DND-41 (cell line): Measurements from ENCODE around the gene KCTD11.

Experiments
- ATAC-seq: fragments of 200-7000 bp; cut with Tn5 transposase; 3 replicates; pipeline ENCODE4 v1.9.1; 2021; ENCODE audit warnings: low read depth; ENCODE audit not compliant: insufficient read depth
- DNase-seq: peaks from one replicate; pipeline ENCODE4 v3.0.0-alpha.2; 2020
- H2AFZ ChIP-seq: 2 replicates; pipeline ENCODE4 v1.6.0; 2012; ENCODE audit warnings: low read depth, low read length
- H3K27ac ChIP-seq: 2 replicates; pipeline ENCODE4 v1.5.1; 2012; ENCODE audit warnings: low read length, inconsistent platforms
- H3K27me3 ChIP-seq: fragments of 200-600 bp; sonication (generic); 2 replicates; pipeline ENCODE4 v1.6.0; 2012; ENCODE audit warnings: low read length, mild to moderate bottlenecking, inconsistent platforms; ENCODE audit not compliant: insufficient read depth, poor library complexity
- H3K36me3 ChIP-seq: 2 replicates; pipeline ENCODE4 v1.5.1; 2012; ENCODE audit warnings: low read length, inconsistent platforms; ENCODE audit not compliant: insufficient read depth
- H3K4me1 ChIP-seq: 2 replicates; pipeline ENCODE4 v1.5.1; 2012; ENCODE audit warnings: mild to moderate bottlenecking, low read length; ENCODE audit not compliant: insufficient read depth
- H3K4me2 ChIP-seq: 2 replicates; pipeline ENCODE4 v1.6.0; 2012; ENCODE audit warnings: mild to moderate bottlenecking, moderate library complexity, low read length, inconsistent platforms; ENCODE audit not compliant: insufficient read depth
- H3K4me3 ChIP-seq, 2 experiments: fragments of 200-600 bp in 1 of 2; shearing (Covaris generic) in 1 of 2; 2 replicates each; pipeline ENCODE4 v1.5.1; 2012 to 2016; ENCODE audit warnings: inconsistent platforms in 2 of 2, low read length in 2 of 2, mild to moderate bottlenecking in 2 of 2, low read depth in 1 of 2, moderate library complexity in 1 of 2
- H3K79me2 ChIP-seq: 2 replicates; pipeline ENCODE4 v1.6.0; 2012; ENCODE audit warnings: low read length, inconsistent platforms; ENCODE audit not compliant: insufficient read depth
- H3K9ac ChIP-seq: 2 replicates; pipeline ENCODE4 v1.6.0; 2012; ENCODE audit warnings: low read depth, mild to moderate bottlenecking, inconsistent platforms, low read length, moderate library complexity
- H3K9me3 ChIP-seq: 2 replicates; pipeline ENCODE4 v1.5.1; 2012; ENCODE audit warnings: low read length, moderate library complexity, mild to moderate bottlenecking, inconsistent platforms; ENCODE audit not compliant: insufficient read depth, severe bottlenecking
- H4K20me1 ChIP-seq: 2 replicates; pipeline ENCODE4 v1.6.0; 2012; ENCODE audit warnings: low read length; ENCODE audit not compliant: insufficient read depth
- CTCF ChIP-seq: IDR thresholded peaks from 2 replicates; pipeline ENCODE4 v1.5.1; 2012; ENCODE audit warnings: borderline replicate concordance, low read length, moderate library complexity, mild to moderate bottlenecking; ENCODE audit not compliant: poor library complexity, severe bottlenecking; ENCODE audit errors: extremely low read depth
- EZH2 ChIP-seq: IDR thresholded peaks from 3 replicates; pipeline ENCODE4 v1.6.1; 2012; ENCODE audit warnings: borderline replicate concordance, low read depth, mild to moderate bottlenecking, moderate library complexity, low read length, inconsistent platforms; ENCODE audit not compliant: severe bottlenecking

KCTD11 gene

GRCh38 chr17:7398612-7399011 is 46.6 kb downstream of the KCTD11 start:
- Histone ChIP-seq H3K4me1 (peaks cover 25% of the 10 kb centered on the region), H4K20me1 (no peaks in the 10 kb centered on the region), H3K4me2 (no peak overlapping the region), H3K27ac (no peak overlapping the region), H3K4me3 (no peak overlapping the region), H3K9me3 (no peaks in the 10 kb centered on the region), H2AFZ (no peak overlapping the region), H3K79me2 (peaks cover 7% of the 10 kb centered on the region; the same call in 1 of the 2 replicates), H3K27me3 (no peaks in the 10 kb centered on the region), H3K36me3 (no peaks in the 10 kb centered on the region), H3K9ac (no peak overlapping the region)
- DNase-seq (no peak), ATAC-seq (no peak)
- no peak for TF ChIP-seq EZH2
- TF ChIP-seq CTCF, result no peak

GRCh38 chr17:7403043-7403726 is 51.2 kb downstream of the KCTD11 start:
- Histone ChIP-seq H2AFZ (peak overlapping the region; percentile 71), H3K4me2 (peak overlapping the region; percentile 94), H3K9ac (peak overlapping the region; percentile 82), H3K9me3 (no peaks in the 10 kb centered on the region), H3K4me3 (peak overlapping the region; percentile 73 to 89), H3K27ac (peak overlapping the region; percentile 83), H3K4me1 (peaks cover 25% of the 10 kb centered on the region), H4K20me1 (no peaks in the 10 kb centered on the region), H3K27me3 (no peaks in the 10 kb centered on the region), H3K36me3 (no peaks in the 10 kb centered on the region), H3K79me2 (peaks cover 9% of the 10 kb centered on the region; the same call in 1 of the 2 replicates)
- no peak for TF ChIP-seq CTCF
- no peak for TF ChIP-seq EZH2
- no peak for ATAC-seq
- peak; percentile 65 for DNase-seq

- Histone ChIP-seq H3K9me3 (no peaks in the 10 kb centered on the region), H3K9ac (peak overlapping the region; percentile 82), H3K4me3 (peak overlapping the region; percentile 73 to 89), H3K36me3 (peaks cover 3% of the 10 kb centered on the region), H3K27me3 (no peaks in the 10 kb centered on the region), H3K79me2 (peaks cover 9% of the 10 kb centered on the region; the same call in 1 of the 2 replicates), H4K20me1 (0 out of 2 replicates have a peak, but pooled peaks cover under 1% of the 10 kb centered on the region), H2AFZ (peak overlapping the region; percentile 71), H3K4me2 (peak overlapping the region; percentile 94), H3K27ac (peak overlapping the region; percentile 83), H3K4me1 (peaks cover 25% of the 10 kb centered on the region)
- ATAC-seq (peak; percentile 51; the same call in 2 of the 3 replicates), DNase-seq (no peak)
- TF ChIP-seq EZH2 (no peak), CTCF (no peak)
Measured at GRCh38 chr17:7403727-7403976, 51.7 kb downstream of the KCTD11 start.
